ENCODE measurements around the gene HHAT. TPM values are rescaled to one million over a fixed set of nuclear protein-coding genes. Genes with fewer than 3 reads are reported as not detected.

The HHAT gene
- polyA plus RNA-seq, 1 donor from 2014 or later = 5.3 TPM

- H2AFZ ChIP-seq (ENCODE audit: low read depth, low read length) = no peak overlapping the region
Observed at GRCh38 chr1:210438928-210439841, 110.5 kb downstream of the HHAT start.

More at GRCh38 chr1:210438928-210439841, 110.5 kb downstream of the HHAT start:
- Histone ChIP-seq H3K27ac (ENCODE audit: low read length) (no peak overlapping the region), H3K4me2 (ENCODE audit: low read length) (no peak overlapping the region), H3K9me3 (ENCODE audit: low read length) (no peaks in the 10 kb centered on the region), H3F3A (ENCODE audit: insufficient read depth, low read length, poor library complexity, severe bottlenecking) (no peaks in the 10 kb centered on the region), H3K4me3 (ENCODE audit: low read length) (no peak overlapping the region), H3K36me3 (ENCODE audit: insufficient read depth, low read length) (no peaks in the 10 kb centered on the region), H3K9ac (ENCODE audit: low read length) (no peak overlapping the region), H3K79me2 (replicated peaks; ENCODE audit: insufficient read depth, low read length) (no peaks in the 10 kb centered on the region), H4K20me1 (ENCODE audit: insufficient read depth) (no peaks in the 10 kb centered on the region), H3K9me2 (ENCODE audit: insufficient read depth, low read length) (no peaks in the 10 kb centered on the region), H3K27me3 (ENCODE audit: insufficient read depth, low read depth, low read length) (no peaks in the 10 kb centered on the region)
- no peak for TF ChIP-seq TAF1 (IDR thresholded peaks at IDR 0.05; ENCODE audit: low read depth)
- TF ChIP-seq REST (IDR thresholded peaks at IDR 0.05; ENCODE audit: borderline replicate concordance) = no peak
- TF ChIP-seq MXI1 (conservative IDR thresholded peaks at IDR 0.05; ENCODE audit: poor library complexity, severe bottlenecking) = no peak
- no peak for TF ChIP-seq SMC3 (conservative IDR thresholded peaks at IDR 0.05; ENCODE audit: poor library complexity)
- no peak for TF ChIP-seq EZH2 (IDR thresholded peaks at IDR 0.05; ENCODE audit: borderline replicate concordance, insufficient read depth, low read length, poor library complexity, severe bottlenecking)
- no peak for TF ChIP-seq EP300 (conservative IDR thresholded peaks at IDR 0.05; ENCODE audit: poor library complexity, severe bottlenecking)
- TF ChIP-seq POLR2AphosphoS5 (IDR thresholded peaks at IDR 0.05) = no peak
- no peak for TF ChIP-seq RAD21 (conservative IDR thresholded peaks at IDR 0.05)
- TF ChIP-seq CTCF (IDR thresholded peaks at IDR 0.05; ENCODE audit: poor library complexity, severe bottlenecking) = no peak
